ENCODE measurements around the gene ISM2. TPM values are rescaled to one million over a fixed set of nuclear protein-coding genes. Genes with fewer than 3 reads are reported as not detected.

The ISM2 gene
- total and polyA plus RNA-seq, 2 experiments from 2014 or later: 0.69 to 1.3 TPM

- no peak overlapping the region for H3K27ac Mint-ChIP-seq
- H3K27me3 Mint-ChIP-seq (ENCODE audit: insufficient read depth, low read depth, poor library complexity): peaks cover 51% of the 10 kb centered on the region
- Histone ChIP-seq H2AFZ (peak overlapping the region; percentile 97), H3K27me3 (ENCODE audit: insufficient read depth) (peaks cover 53% of the 10 kb centered on the region), H4K20me1 (replicated peaks; ENCODE audit: insufficient read depth) (no peaks in the 10 kb centered on the region), H3K27ac (ENCODE audit: low read depth) (no peak overlapping the region), H3K9me2 (ENCODE audit: insufficient read depth) (no peaks in the 10 kb centered on the region), H3F3A (replicated peaks; ENCODE audit: low read depth) (no peaks in the 10 kb centered on the region), H3K4me2 (peak overlapping the region; percentile 85), H3K79me2 (replicated peaks; ENCODE audit: insufficient read depth) (no peaks in the 10 kb centered on the region), H3K4me1 (ENCODE audit: insufficient read depth) (0 out of 2 replicates have a peak, but pooled peaks cover 5% of the 10 kb centered on the region), H3K36me3 (ENCODE audit: insufficient read depth) (no peaks in the 10 kb centered on the region; the same call in 1 of the 2 replicates), H3K4me3 (peak overlapping the region; percentile 69)
- H3K36me3 Mint-ChIP-seq (ENCODE audit: low read depth): peaks cover 4% of the 10 kb centered on the region; the same call in 1 of the 3 replicates
- ATAC-seq (peak; percentile 63), DNase-seq (ENCODE audit: low spot score) (peak; percentile 62)
- H3K4me1 Mint-ChIP-seq: peaks cover 5% of the 10 kb centered on the region; the same call in 2 of the 3 replicates
- H3K4me3 Mint-ChIP-seq: peak overlapping the region; percentile 71
- TF ChIP-seq EZH2 (IDR thresholded peaks at IDR 0.05; ENCODE audit: low read depth, unreplicated experiment): peak; percentile 63
- no peak for TF ChIP-seq NANOG (IDR thresholded peaks at IDR 0.05; ENCODE audit: borderline replicate concordance)
- peaks cover 6% of the 10 kb centered on the region; the same call in 2 of the 3 replicates for H3K9me3 Mint-ChIP-seq
These were observed 440 bp upstream of the ISM2 start for GRCh38 chr14:77498984-77499527.

- no peak overlapping the region for H3K4me3 ChIP-seq
- H3K27me3 Mint-ChIP-seq (ENCODE audit: insufficient read depth, low read depth, poor library complexity): peaks cover 39% of the 10 kb centered on the region
- H3K27ac Mint-ChIP-seq: no peak overlapping the region
- H3K27ac ChIP-seq (ENCODE audit: low read depth): no peak overlapping the region
- H3K9me2 ChIP-seq (ENCODE audit: insufficient read depth): no peaks in the 10 kb centered on the region
- H3K27me3 ChIP-seq (ENCODE audit: insufficient read depth): peaks cover 43% of the 10 kb centered on the region
- H3K4me3 Mint-ChIP-seq: no peak overlapping the region
- no peaks in the 10 kb centered on the region; the same call in 2 of the 3 replicates for H3K9me3 Mint-ChIP-seq
- H3K36me3 Mint-ChIP-seq (ENCODE audit: low read depth): no peaks in the 10 kb centered on the region
- no peaks in the 10 kb centered on the region for H4K20me1 ChIP-seq (replicated peaks; ENCODE audit: insufficient read depth)
- no peaks in the 10 kb centered on the region for H3F3A ChIP-seq (replicated peaks; ENCODE audit: low read depth)
- H3K4me1 Mint-ChIP-seq: peaks cover 5% of the 10 kb centered on the region; the same call in 2 of the 3 replicates
- ATAC-seq: no peak
- no peaks in the 10 kb centered on the region for H3K79me2 ChIP-seq (replicated peaks; ENCODE audit: insufficient read depth)
- no peaks in the 10 kb centered on the region; the same call in 1 of the 2 replicates for H3K36me3 ChIP-seq (ENCODE audit: insufficient read depth)
- no peak for DNase-seq (ENCODE audit: low spot score)
- H3K4me2 ChIP-seq: no peak overlapping the region
- H3K4me1 ChIP-seq (ENCODE audit: insufficient read depth): 0 out of 2 replicates have a peak, but pooled peaks cover 5% of the 10 kb centered on the region
- H2AFZ ChIP-seq: no peak overlapping the region
- no peak for TF ChIP-seq ZNF114 (CRISPR knock-in tag; IDR thresholded peaks at IDR 0.05)
- no peak for TF ChIP-seq ZNF331 (CRISPR knock-in tag; IDR thresholded peaks at IDR 0.05; ENCODE audit: low read depth)
- no peak for TF ChIP-seq STAT1 (IDR thresholded peaks at IDR 0.05; ENCODE audit: unreplicated experiment)
- no peak for TF ChIP-seq REST (IDR thresholded peaks at IDR 0.05; ENCODE audit: unreplicated experiment)
- no peak for TF ChIP-seq EZH2 (IDR thresholded peaks at IDR 0.05; ENCODE audit: low read depth, unreplicated experiment)
- TF ChIP-seq JUNB (IDR thresholded peaks at IDR 0.05; ENCODE audit: unreplicated experiment): no peak
- TF ChIP-seq CREB1 (CRISPR knock-in tag; IDR thresholded peaks at IDR 0.05; ENCODE audit: low read depth): no peak
- TF ChIP-seq EZH2phosphoT487 (IDR thresholded peaks at IDR 0.05; ENCODE audit: unreplicated experiment): no peak
- TF ChIP-seq ZNF462 (CRISPR knock-in tag; IDR thresholded peaks at IDR 0.05): no peak
- no peak for TF ChIP-seq NANOG (IDR thresholded peaks at IDR 0.05; ENCODE audit: borderline replicate concordance)
- no peak for TF ChIP-seq POLR2AphosphoS5 (IDR thresholded peaks at IDR 0.05; ENCODE audit: low read depth)
These were observed 3.3 kb downstream of the ISM2 start for GRCh38 chr14:77495334-77495733.

Measured in GM23338 (cell line).